ENCODE results near the gene C20orf144.
"Not testable (repeated sequence)": the region's sequence is repeated elsewhere in the genome, so short reads cannot be mapped to it uniquely, and the experiment has no call there.

Gene C20orf144

GRCh38 chr20:33662172-33662571 lies at the start of gene C20orf144:
Gene C20orf144, plus strand, starts transcription at chr20:33662327. Its CDS starts 19 bp downstream, at chr20:33662346.
- no peak for DNase-seq (ENCODE audit: low spot score)

- DNase-seq (ENCODE audit: low spot score) = no peak
Measured at GRCh38 chr20:33621717-33622400, 40.3 kb upstream of the C20orf144 start.

- DNase-seq (ENCODE audit: low spot score) = no peak
Measured at GRCh38 chr20:33622705-33623365, 39.3 kb upstream of the C20orf144 start.

DNA sequence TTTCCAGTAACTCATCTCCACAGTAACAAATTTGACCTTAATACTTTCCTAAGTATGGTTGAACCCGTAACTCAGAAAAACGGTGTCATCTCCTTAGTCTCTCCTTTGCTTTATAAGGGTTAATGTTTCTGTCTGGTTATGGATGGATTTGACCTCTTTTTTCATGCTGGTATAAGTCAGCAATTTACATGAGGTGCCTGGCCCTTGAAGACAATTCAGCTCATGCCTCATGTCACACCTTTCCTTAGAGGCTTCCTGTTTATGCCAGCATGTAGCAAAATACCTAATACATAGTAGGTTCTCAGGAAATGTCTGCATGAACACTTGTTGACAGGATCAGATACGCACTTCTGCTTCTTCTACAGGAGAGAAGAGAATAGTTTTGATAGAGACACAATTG lies 37.7 kb upstream of the C20orf144 start:
- no peak for DNase-seq (ENCODE audit: low spot score)

- DNase-seq (ENCODE audit: low spot score) = no peak
Measured at GRCh38 chr20:33626190-33626589, 35.9 kb upstream of the C20orf144 start.

DNA sequence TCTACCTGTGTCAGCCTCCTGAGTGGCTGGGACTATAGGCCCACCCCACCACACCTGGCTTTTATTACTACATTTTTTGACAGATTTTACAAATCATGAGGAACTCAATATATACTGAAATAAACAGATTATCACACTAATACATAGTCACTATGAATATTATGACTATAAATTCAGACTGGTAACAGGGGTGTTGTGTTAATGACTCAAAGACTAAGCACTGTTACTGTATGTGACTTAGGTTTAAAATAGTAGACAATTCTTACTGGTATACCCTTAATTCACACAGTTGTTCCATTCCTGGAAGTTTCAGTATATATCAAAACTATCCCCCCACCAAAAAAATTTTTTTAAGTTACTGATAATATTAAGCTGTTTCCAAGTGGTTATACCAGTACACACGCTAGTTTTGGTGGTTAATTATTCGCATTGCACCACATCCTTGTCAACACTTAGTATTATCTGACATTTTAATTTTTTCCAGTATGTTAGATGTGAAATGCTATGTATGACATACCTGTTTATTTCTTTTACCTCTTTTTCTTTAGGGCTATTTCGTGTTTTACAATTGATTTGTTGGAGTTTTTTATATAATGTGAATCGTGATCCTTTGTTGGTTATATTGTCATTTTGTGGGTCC lies 34.4 kb upstream of the C20orf144 start:
- no peak for DNase-seq (ENCODE audit: low spot score)

- no peak for DNase-seq (ENCODE audit: low spot score)
Measured at GRCh38 chr20:33629533-33629932, 32.6 kb upstream of the C20orf144 start.

DNA sequence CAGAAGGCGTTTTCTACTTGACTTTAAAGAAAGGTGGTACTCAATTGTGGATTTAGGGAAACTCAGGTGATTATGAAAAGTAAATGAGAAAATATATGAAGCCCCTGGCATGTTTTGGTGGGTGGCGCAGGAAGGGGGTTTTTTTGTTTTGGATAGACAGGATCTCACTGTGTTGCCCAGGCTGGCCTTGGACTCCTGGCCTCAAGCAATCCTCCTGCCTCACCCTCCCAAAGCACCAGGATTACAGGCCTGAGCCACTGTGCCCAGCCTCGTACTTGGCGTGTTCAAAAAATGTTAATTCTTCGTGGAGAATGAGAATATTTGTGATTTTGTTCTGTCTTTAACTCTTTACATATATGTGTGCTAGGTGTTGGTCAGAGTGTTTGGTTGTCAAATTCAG lies 32.1 kb upstream of the C20orf144 start:
- no peak for DNase-seq (ENCODE audit: low spot score)

- no peak for DNase-seq (ENCODE audit: low spot score)
Measured at GRCh38 chr20:33630507-33630906, 31.6 kb upstream of the C20orf144 start.

- not testable (repeated sequence) for DNase-seq (ENCODE audit: low spot score)
Measured at GRCh38 chr20:33631910-33632309, 30.2 kb upstream of the C20orf144 start.

GRCh38 chr20:33635341-33635740 lies 26.8 kb upstream of the C20orf144 start:
- no peak for DNase-seq (ENCODE audit: low spot score)

DNA sequence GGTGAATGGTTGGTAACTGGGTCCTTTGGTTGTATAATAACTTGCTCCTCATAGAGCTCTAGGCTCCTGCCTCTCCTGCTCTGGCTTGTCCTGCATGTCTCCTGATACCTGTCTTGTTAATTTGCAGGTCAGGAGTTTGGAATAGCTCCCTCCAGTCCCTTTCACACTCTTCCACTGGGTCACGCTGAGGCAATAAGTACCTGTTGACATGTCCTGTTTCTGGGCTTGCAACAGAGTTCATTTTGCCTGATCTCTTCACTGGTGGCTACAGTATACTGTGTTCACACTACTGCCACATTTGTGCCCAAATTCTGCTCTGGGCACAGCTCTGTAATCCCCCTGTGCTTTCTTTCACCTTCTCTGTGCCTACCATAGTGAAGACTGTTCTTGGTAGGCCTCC lies 25.4 kb upstream of the C20orf144 start:
- no peak for DNase-seq (ENCODE audit: low spot score)

DNA sequence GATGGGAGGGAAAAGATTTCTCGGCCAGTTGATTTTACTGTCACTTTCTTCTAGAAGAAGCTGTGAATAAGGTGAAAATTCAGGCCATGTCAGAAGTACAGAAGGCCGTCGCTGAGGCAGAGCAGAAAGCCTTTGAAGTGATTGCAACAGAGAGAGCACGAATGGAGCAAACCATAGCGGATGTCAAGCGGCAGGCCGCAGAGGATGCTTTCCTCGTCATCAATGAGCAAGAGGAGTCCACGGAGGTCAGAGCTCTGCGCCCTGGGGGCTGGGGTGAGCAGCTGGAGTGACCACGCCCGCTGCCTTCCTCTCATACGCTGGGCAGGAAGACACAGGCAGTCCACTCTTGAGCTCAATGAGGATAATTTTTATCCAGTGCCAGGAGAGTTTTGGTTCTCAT lies 21.8 kb upstream of the C20orf144 start:
- no peak for DNase-seq (ENCODE audit: low spot score)

DNA sequence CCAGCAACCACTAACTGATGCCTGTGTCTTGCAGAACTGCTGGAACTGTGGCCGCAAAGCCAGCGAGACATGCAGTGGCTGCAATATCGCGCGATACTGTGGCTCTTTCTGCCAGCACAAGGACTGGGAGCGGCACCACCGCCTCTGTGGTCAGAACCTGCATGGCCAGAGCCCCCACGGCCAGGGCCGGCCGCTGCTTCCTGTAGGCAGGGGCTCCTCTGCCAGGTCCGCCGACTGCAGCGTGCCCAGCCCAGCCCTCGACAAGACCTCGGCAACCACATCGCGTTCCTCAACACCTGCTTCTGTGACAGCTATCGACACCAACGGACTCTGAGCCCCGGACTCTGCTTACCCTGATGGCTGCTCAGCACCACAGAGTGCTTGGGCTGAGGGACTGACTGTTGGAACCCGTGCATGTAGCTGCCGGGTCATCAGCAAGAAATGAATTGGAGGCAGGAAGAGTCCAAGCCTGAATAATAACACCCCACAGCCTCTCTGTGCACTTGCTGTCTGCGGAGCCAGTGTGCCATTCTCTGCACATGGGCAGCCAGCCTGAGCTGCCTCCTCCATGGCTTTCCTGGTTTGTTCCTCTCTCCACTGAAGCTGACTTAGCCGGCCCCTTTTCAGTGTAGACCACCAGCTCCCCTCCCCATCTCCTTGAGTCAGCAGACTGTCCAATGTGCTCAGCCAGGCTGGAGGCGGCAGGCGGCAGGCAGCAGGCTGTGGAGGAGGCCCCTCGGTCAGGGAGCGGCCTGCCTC lies 17.6 kb upstream of the C20orf144 start:
- DNase-seq (ENCODE audit: low spot score) = no peak

GRCh38 chr20:33645072-33645358 lies 17.1 kb upstream of the C20orf144 start:
- DNase-seq (ENCODE audit: low spot score) = no peak

GRCh38 chr20:33645396-33645795 lies 16.7 kb upstream of the C20orf144 start:
- no peak for DNase-seq (ENCODE audit: low spot score)

- no peak for DNase-seq (ENCODE audit: low spot score)
Measured at GRCh38 chr20:33646191-33646590, 15.9 kb upstream of the C20orf144 start.

DNA sequence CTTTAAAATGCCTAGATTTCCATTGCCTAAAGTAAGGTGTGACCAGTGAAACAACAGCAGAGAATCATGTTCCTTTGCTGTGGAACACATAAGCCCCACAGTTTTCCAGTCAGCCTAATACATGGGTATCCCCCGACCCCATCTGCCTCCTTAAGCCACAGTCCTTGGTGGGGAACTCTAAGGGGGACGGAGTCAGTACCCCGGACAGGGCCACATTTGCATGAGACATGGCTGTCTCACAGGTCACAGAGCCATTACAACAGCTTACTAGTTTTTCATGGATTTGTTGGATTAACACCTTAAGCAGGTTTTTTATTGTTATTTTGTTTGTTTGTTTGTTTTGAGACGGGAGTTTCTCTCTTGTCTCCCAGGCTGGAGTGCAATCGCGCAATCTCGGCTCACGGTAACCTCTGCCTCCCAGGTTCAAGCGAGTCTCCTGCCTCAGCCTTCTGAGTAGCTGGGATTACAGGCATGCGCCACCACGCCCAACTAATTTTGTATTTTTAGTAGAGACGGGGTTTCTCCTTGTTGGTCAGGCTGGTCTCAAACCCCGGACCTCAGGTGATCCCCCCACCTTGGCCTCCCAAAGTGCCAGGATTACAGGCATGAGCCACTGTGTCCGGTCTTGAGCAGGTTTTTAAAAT lies 15.0 kb upstream of the C20orf144 start:
- DNase-seq (ENCODE audit: low spot score) = not testable (repeated sequence)

DNA sequence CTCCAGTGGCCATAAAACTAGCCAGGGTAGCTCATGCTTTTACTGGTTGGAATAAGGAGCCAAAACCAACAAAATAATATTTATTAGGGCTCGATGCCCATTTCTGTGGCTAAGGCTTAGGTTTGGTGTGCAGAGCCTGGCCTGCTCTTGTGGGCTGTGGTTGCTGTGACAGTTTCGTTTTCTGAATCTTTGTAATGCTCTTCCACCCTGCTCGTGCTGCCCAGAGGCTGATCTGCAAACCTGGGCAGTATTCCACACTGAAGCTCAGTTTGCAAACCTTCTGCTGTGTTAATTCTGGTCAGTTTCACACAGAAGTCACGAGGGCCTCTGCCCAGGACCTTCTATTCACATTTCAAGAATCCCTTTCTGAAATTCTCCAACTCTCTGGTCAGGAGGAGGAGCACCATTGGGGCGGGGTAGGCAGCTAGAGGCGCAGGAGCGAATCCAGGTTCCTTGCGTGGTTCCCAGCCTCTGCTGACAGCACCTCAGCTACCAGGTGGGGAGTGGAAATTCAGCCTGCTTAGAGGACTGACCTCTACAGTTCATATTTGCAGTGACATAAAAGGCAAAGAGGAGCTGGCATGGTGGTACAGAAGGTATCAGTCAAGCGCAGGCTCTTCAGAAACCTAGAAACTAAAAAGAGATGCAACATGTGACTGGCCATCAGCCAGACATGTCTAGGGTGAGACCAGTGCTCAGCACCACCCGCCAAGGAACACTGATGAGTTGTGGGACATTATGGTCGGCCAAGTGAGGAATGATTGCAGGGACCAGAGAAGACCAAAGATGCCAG lies 14.3 kb upstream of the C20orf144 start:
- DNase-seq (ENCODE audit: low spot score) = peak; percentile 10

DNA sequence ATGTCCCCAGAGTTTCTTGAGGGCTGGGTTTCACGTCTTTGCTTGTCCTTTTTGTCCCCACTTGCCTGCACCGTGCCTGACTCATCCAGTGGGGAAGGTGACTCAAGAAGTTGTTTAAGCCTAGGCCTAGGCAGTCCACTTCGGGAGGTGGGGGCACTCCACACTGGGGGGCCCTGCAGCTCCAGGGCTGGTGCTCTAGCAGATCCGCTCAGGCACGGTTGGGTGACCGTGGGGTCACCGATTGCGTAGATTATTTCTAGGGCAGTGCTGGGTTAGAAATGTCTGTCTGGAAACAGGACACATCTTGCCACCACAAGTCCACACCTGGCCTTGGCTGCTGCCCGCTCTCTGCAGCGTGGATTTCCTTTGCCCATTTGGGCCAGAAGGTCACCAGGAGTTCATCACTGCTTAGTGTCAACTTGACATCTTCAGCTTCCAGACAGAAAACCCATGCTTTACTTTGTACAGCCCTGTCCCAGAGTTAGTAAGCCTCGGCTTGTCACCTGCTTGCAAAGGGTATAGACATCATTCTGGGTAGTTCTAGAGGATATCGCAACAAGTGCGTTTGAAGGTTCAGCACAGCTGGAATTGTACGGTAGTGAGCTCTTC lies 13.6 kb upstream of the C20orf144 start:
- DNase-seq (ENCODE audit: low spot score) = peak; percentile 26

DNA sequence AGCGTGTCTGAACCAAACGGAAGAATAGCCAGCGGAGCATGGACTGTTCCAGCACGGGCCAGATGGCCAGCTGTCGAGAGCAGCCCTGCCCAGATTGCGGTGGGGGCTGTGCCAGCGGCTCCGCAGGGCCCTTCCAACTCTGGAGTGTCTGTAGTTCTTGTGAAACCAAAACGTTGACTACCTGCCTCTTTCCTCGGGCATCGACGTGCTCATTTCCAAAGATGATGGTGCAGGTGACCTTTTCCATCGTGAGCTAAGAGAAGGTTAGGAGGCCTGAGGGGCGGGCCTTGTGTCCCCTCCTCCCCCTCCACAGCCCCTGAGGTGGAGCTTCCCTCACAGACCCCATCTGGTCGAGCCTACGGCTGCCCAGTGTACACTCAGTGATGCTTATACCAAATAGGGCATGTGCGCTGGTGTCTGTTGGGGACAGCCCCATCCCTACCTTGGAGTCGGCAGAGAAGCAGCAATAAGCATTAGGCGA lies 12.9 kb upstream of the C20orf144 start:
- DNase-seq (ENCODE audit: low spot score) = no peak
